OCI-LY3 (cell line): ENCODE measurements around the gene FBXO47.

Experiments used
- H2AFZ ChIP-seq: fragments of 200-600, 300-600 bp; shearing (Covaris generic); 2 replicates; pipeline ENCODE4 v1.6.0; 2014; ENCODE audit warnings: antibody characterized with exemption, low read depth, low read length
- H3K27ac ChIP-seq: fragments of 200-600, 300-600 bp; sonication (generic); 2 replicates; pipeline ENCODE4 v1.5.1; 2014; ENCODE audit warnings: mild to moderate bottlenecking, low read length, moderate library complexity, mixed read lengths
- H3K27me3 ChIP-seq: fragments of 200-600, 300-600 bp; sonication (generic); 2 replicates; pipeline ENCODE4 v1.6.1; 2014; ENCODE audit warnings: low read depth, low read length, mixed read lengths
- H3K36me3 ChIP-seq: fragments of 200-600, 300-600 bp; sonication (generic); replicated peaks from 2 replicates; pipeline ENCODE3; 2014; ENCODE audit warnings: low read depth, low read length, mixed read lengths
- H3K4me1 ChIP-seq: fragments of 300-600, 200-600 bp; sonication (generic); 2 replicates; pipeline ENCODE4 v1.6.1; 2014; ENCODE audit warnings: low read length, mixed read lengths
- H3K4me2 ChIP-seq: fragments of 200-600, 300-600 bp; sonication (generic); 2 replicates; pipeline ENCODE4 v1.6.1; 2014; ENCODE audit warnings: low read length, mixed read lengths
- H3K4me3 ChIP-seq: fragments of 300-600, 200-600 bp; sonication (generic); 2 replicates; pipeline ENCODE4 v1.5.1; 2014; ENCODE audit warnings: antibody characterized with exemption, mild to moderate bottlenecking, low read length, moderate library complexity
- H3K79me2 ChIP-seq: fragments of 300-600, 200-600 bp; shearing (Covaris generic); 2 replicates; pipeline ENCODE4 v1.6.1; 2014; ENCODE audit warnings: mild to moderate bottlenecking, low read length, mixed read lengths
- H3K9ac ChIP-seq: fragments of 300-600, 200-600 bp; shearing (Covaris generic); 2 replicates; pipeline ENCODE4 v1.6.0; 2014; ENCODE audit warnings: mild to moderate bottlenecking, low read length, moderate library complexity
- H3K9me3 ChIP-seq: fragments of 200-600, 300-600 bp; shearing (Covaris generic); 2 replicates; pipeline ENCODE4 v1.6.1; 2014; ENCODE audit warnings: low read length, mixed read lengths; ENCODE audit not compliant: insufficient read depth
- H4K20me1 ChIP-seq: fragments of 200-600, 300-600 bp; sonication (generic); 2 replicates; pipeline ENCODE4 v1.6.1; 2016; ENCODE audit warnings: low read length, mixed read lengths; ENCODE audit not compliant: insufficient read depth
- CTCF ChIP-seq: fragments of 200-600, 300-600 bp; sonication (generic); IDR thresholded peaks from 2 replicates; pipeline ENCODE4 v1.5.1; 2014; ENCODE audit warnings: antibody characterized with exemption, low read length, low read depth
- EZH2phosphoT487 ChIP-seq: fragments of 200-600 bp; shearing (Covaris generic); IDR thresholded peaks from 2 replicates; pipeline ENCODE4 v1.6.1; 2018; ENCODE audit warnings: antibody characterized with exemption, mixed run types, low read depth

The FBXO47 gene

GRCh38 chr17:38926293-38927070 is 40.7 kb downstream of the FBXO47 start:
- H3K4me3 ChIP-seq, result no peak overlapping the region
- H3K36me3 ChIP-seq, result no peaks in the 10 kb centered on the region
- H3K9me3 ChIP-seq, result no peaks in the 10 kb centered on the region
- H3K4me2 ChIP-seq, result no peak overlapping the region
- no peak overlapping the region for H3K27ac ChIP-seq
- H3K4me1 ChIP-seq, result peaks cover 8% of the 10 kb centered on the region
- no peak for TF ChIP-seq CTCF
- TF ChIP-seq EZH2phosphoT487, result no peak
- no peaks in the 10 kb centered on the region for H3K79me2 ChIP-seq
- H3K9ac ChIP-seq, result no peak overlapping the region
- H2AFZ ChIP-seq, result no peak overlapping the region
- H4K20me1 ChIP-seq, result no peaks in the 10 kb centered on the region
- no peaks in the 10 kb centered on the region for H3K27me3 ChIP-seq

- no peaks in the 10 kb centered on the region for H3K9me3 ChIP-seq
- no peak within 1 kb of the TSS for H2AFZ ChIP-seq
- H3K27ac ChIP-seq, result no peak within 1 kb of the TSS
- H3K4me3 ChIP-seq, result no peak within 1 kb of the TSS
- H3K9ac ChIP-seq, result no peak within 1 kb of the TSS
- H3K27me3 ChIP-seq, result no peaks in the 10 kb centered on the region
- no peak for TF ChIP-seq CTCF
- TF ChIP-seq EZH2phosphoT487, result no peak
- H4K20me1 ChIP-seq, result no peaks in the 10 kb centered on the region
- H3K36me3 ChIP-seq, result no peaks in the 10 kb centered on the region
- no peak within 1 kb of the TSS for H3K4me2 ChIP-seq
- peaks cover 8% of the 10 kb centered on the region for H3K4me1 ChIP-seq
- H3K79me2 ChIP-seq, result no peaks in the 10 kb centered on the region
Measured at GRCh38 chr17:38925263-38925995, 41.8 kb downstream of the FBXO47 start, which contains the start of gene LASP1NB. Gene LASP1NB, plus strand, starts transcription at chr17:38925614.

- no peak for TF ChIP-seq EZH2phosphoT487
- no peak for TF ChIP-seq CTCF
- H3K36me3 ChIP-seq, result peaks cover 10% of the 10 kb centered on the region
- no peaks in the 10 kb centered on the region for H3K79me2 ChIP-seq
- no peaks in the 10 kb centered on the region for H4K20me1 ChIP-seq
- no peak overlapping the region for H2AFZ ChIP-seq
- H3K9ac ChIP-seq, result no peak overlapping the region
- H3K27me3 ChIP-seq, result no peaks in the 10 kb centered on the region
- H3K4me3 ChIP-seq, result no peak overlapping the region
- H3K27ac ChIP-seq, result no peak overlapping the region
- H3K9me3 ChIP-seq, result no peaks in the 10 kb centered on the region
- no peak overlapping the region for H3K4me2 ChIP-seq
- H3K4me1 ChIP-seq, result peaks cover 8% of the 10 kb centered on the region
Measured at GRCh38 chr17:38922538-38923297, 44.5 kb downstream of the FBXO47 start.
